Parathyroid adenoma (tissue), 2 donors: ENCODE data around the gene KIF1A.

Source experiments
- H2AFZ ChIP-seq: fragments of 300-600 bp; sonication (generic); one replicate; pipeline ENCODE4 v1.7.0; 2017; ENCODE audit warnings: antibody characterized with exemption, mild to moderate bottlenecking
- H3K27ac ChIP-seq: fragments of 300-600 bp; sonication (generic); one replicate; pipeline ENCODE4 v1.7.0; 2017
- H3K27me3 ChIP-seq: fragments of 300-600 bp; sonication (generic); one replicate; pipeline ENCODE4 v1.7.0; 2017; ENCODE audit warnings: low read length; ENCODE audit not compliant: control insufficient read depth, insufficient read depth
- H3K36me3 ChIP-seq: fragments of 300-600 bp; sonication (generic); one replicate; pipeline ENCODE4 v1.7.0; 2017; ENCODE audit warnings: low read length; ENCODE audit not compliant: control insufficient read depth, insufficient read depth
- H3K4me1 ChIP-seq: fragments of 300-600 bp; sonication (generic); one replicate; pipeline ENCODE4 v1.7.0; 2017; ENCODE audit warnings: control low read depth
- H3K4me2 ChIP-seq: fragments of 300-600 bp; sonication (generic); one replicate; pipeline ENCODE4 v1.7.0; 2017; ENCODE audit warnings: low read length
- H3K4me3 ChIP-seq: fragments of 300-600 bp; sonication (generic); one replicate; pipeline ENCODE4 v1.7.0; 2017; ENCODE audit warnings: low read depth, low read length
- H3K79me2 ChIP-seq: fragments of 300-600 bp; sonication (generic); one replicate; pipeline ENCODE4 v1.7.0; 2017; ENCODE audit warnings: control low read depth
- H3K9ac ChIP-seq: fragments of 300-600 bp; sonication (generic); one replicate; pipeline ENCODE4 v1.7.0; 2017; ENCODE audit warnings: mild to moderate bottlenecking
- H3K9me3 ChIP-seq: fragments of 300-600 bp; sonication (generic); one replicate; pipeline ENCODE4 v1.7.0; 2017; ENCODE audit warnings: low read length; ENCODE audit not compliant: control insufficient read depth
- TF ChIP-seq, protein P1 (sequence below): fragments of 300-600 bp; sonication (generic); IDR thresholded peaks from one replicate; pipeline ENCODE4 v1.7.0; 2017; ENCODE audit warnings: antibody characterized with exemption, mild to moderate bottlenecking
- donor health status: primary hyperparathyroidism.

The KIF1A gene

GRCh38 chr2:240672701-240673190 lies 147.3 kb downstream of the KIF1A start:
- TF ChIP-seq, protein P1, sequence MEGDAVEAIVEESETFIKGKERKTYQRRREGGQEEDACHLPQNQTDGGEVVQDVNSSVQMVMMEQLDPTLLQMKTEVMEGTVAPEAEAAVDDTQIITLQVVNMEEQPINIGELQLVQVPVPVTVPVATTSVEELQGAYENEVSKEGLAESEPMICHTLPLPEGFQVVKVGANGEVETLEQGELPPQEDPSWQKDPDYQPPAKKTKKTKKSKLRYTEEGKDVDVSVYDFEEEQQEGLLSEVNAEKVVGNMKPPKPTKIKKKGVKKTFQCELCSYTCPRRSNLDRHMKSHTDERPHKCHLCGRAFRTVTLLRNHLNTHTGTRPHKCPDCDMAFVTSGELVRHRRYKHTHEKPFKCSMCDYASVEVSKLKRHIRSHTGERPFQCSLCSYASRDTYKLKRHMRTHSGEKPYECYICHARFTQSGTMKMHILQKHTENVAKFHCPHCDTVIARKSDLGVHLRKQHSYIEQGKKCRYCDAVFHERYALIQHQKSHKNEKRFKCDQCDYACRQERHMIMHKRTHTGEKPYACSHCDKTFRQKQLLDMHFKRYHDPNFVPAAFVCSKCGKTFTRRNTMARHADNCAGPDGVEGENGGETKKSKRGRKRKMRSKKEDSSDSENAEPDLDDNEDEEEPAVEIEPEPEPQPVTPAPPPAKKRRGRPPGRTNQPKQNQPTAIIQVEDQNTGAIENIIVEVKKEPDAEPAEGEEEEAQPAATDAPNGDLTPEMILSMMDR: no peak
- Histone ChIP-seq H3K27me3 (no peaks in the 10 kb centered on the region), H3K9me3 (no peaks in the 10 kb centered on the region), H3K4me3 (peak overlapping the region; percentile 5), H3K36me3 (no peaks in the 10 kb centered on the region), H3K4me2 (no peak overlapping the region), H3K4me1 (no peaks in the 10 kb centered on the region), H3K9ac (no peak overlapping the region), H2AFZ (no peak overlapping the region), H3K27ac (no peak overlapping the region), H3K79me2 (no peaks in the 10 kb centered on the region)

DNA sequence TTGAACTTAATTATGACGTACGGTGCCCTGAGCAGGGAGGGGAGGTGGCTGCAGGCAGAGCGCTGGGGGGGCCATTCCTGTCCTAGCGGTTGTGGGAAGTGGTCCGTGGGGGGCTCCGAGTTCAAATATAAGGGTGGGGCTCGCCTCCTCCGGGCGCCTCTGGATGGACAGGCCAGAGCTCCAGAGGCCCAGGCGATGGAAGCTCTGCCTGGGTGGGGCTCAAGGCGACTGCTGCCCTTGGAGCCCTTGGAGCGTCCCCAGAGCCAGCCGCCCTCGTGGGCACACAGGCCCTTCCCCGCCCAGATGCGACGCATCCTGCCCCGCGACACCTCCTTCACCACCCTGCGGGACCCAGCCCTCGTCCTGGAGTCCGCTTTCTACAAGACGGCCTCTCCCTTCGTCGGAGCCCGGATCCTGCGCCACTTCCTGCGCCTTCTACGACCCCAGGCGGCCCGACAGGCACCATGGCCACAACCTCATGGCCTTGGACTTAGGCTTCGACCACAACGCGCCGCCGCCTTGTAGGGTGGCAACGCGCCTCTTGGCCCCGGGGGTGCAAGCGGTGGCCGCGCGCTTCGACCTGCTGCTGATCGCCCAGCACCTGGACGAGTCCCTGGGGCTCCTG lies 147.8 kb downstream of the KIF1A start:
- Histone ChIP-seq H3K9me3 (no peaks in the 10 kb centered on the region), H2AFZ (no peak overlapping the region), H3K4me3 (peak overlapping the region; percentile 5), H3K79me2 (no peaks in the 10 kb centered on the region), H3K4me2 (no peak overlapping the region), H3K4me1 (no peaks in the 10 kb centered on the region), H3K27me3 (no peaks in the 10 kb centered on the region), H3K27ac (no peak overlapping the region), H3K9ac (no peak overlapping the region), H3K36me3 (no peaks in the 10 kb centered on the region)
- TF ChIP-seq, protein P1: no peak

DNA sequence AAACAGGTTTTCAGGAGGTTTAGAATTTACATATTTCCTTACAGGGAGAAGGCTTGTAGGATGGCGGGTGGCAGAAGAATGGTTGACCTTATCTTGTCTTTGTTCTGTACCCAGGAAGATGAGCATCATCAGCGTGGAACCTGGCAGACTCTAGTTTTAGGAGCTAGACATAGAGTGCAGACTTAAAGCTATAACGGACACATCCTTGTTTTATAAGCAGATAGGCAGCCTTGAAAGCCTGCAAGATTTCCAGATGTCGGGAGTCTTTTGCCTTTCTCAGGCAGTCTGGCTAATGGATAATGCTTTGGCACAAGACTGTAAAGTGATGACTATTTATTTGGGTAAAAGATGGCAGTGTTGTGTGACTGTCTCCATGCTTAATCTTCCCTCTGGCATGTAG lies 149.1 kb downstream of the KIF1A start:
- no peak overlapping the region for H2AFZ ChIP-seq
- no peaks in the 10 kb centered on the region for H3K4me1 ChIP-seq
- H3K9me3 ChIP-seq: no peaks in the 10 kb centered on the region
- TF ChIP-seq, protein P1: no peak
- H3K79me2 ChIP-seq: no peaks in the 10 kb centered on the region
- H3K27ac ChIP-seq: no peak overlapping the region
- no peak overlapping the region for H3K4me2 ChIP-seq
- H3K27me3 ChIP-seq: no peaks in the 10 kb centered on the region
- H3K4me3 ChIP-seq: no peak overlapping the region
- no peak overlapping the region for H3K9ac ChIP-seq
- H3K36me3 ChIP-seq: no peaks in the 10 kb centered on the region

DNA sequence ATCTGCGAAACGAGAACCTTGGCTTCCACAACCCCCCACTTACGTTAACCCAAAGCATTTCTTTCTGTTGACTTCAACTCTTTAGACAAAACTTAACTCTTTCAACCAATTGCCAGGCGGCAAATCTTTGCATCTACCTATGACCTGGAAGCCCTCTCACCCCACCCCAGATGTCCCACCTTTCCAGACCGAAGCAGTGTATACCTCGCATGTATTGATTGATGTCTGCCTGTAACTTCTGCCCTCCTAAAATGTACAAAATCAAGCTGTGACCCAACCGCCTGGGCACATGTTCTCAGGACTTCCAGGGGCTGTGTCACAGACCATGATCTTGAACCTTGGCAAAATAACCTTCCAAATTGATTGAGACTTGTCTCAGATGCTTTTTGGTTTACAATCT lies 149.6 kb downstream of the KIF1A start:
- Histone ChIP-seq H3K36me3 (no peaks in the 10 kb centered on the region), H3K9ac (no peak overlapping the region), H3K4me2 (no peak overlapping the region), H3K4me1 (no peaks in the 10 kb centered on the region), H2AFZ (no peak overlapping the region), H3K9me3 (no peaks in the 10 kb centered on the region), H3K79me2 (no peaks in the 10 kb centered on the region), H3K4me3 (no peak overlapping the region), H3K27me3 (no peaks in the 10 kb centered on the region), H3K27ac (no peak overlapping the region)
- TF ChIP-seq, protein P1: no peak

GRCh38 chr2:240664622-240665021 lies 155.4 kb downstream of the KIF1A start:
- Histone ChIP-seq H3K27ac (no peak overlapping the region), H2AFZ (no peak overlapping the region), H3K79me2 (no peaks in the 10 kb centered on the region), H3K27me3 (no peaks in the 10 kb centered on the region), H3K9me3 (no peaks in the 10 kb centered on the region), H3K4me2 (no peak overlapping the region), H3K36me3 (no peaks in the 10 kb centered on the region), H3K9ac (no peak overlapping the region), H3K4me3 (no peak overlapping the region), H3K4me1 (no peaks in the 10 kb centered on the region)
- TF ChIP-seq, protein P1: no peak
